Measurements from ENCODE around the gene SDK2.

Gene SDK2

DNA sequence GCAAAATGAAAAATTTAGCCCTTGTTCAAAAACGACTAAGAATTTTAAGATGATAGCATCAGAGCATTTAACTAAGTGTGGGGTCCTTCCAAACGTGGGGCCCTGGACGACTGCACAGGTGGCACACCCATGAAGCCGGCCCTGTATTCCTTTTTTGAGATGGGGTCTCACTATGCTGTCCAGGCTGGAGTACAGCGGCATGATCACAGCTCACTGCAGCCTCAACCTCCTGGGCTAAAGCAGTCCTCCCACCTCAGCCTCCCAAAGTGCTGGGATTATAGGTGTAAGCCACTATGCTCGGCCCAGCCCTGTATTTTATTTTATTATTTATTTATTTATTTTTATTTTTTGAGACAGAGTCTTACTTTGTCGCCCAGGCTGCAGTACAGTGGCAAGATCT, 241.8 kb downstream of the SDK2 start:
- DNase-seq: no peak

GRCh38 chr17:73401911-73402310, 242.3 kb downstream of the SDK2 start:
- DNase-seq: peak; percentile 59

DNA sequence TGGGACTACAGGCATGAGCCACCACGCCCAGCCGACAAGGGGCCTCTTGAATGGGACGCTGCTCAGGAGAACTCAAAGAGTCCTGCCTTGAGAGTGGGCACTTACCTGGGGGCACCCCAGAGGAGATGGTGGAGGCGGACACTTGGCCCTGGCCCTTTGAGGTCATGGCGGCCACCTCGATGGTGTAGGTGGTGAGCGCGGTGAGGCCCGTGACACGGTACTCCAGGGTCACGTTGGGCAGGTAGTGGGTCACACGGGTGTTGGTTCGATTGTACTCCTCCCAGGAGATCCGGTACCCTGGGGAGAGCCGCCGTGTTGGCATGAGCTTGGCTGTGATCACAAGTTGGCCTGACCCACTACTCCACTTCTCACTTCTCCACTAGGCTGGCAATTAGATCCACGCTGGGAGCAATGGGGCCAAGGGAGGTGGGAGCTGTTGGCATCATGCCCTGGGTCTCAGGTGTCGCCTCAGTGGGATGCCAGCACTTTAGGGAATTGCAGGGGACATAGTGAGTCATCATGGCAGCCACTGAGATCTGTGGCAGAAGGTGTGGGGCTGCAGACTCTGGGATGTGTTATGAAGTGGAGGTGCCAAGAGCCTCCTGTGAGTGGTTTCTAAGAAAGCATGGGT, 243.2 kb downstream of the SDK2 start:
- DNase-seq: no peak

GRCh38 chr17:73399056-73399455, 245.2 kb downstream of the SDK2 start:
- DNase-seq: no peak

- DNase-seq: no peak
Observed at GRCh38 chr17:73397856-73398540, 246.2 kb downstream of the SDK2 start.

GRCh38 chr17:73397278-73397826, 246.9 kb downstream of the SDK2 start:
- no peak for DNase-seq

DNA sequence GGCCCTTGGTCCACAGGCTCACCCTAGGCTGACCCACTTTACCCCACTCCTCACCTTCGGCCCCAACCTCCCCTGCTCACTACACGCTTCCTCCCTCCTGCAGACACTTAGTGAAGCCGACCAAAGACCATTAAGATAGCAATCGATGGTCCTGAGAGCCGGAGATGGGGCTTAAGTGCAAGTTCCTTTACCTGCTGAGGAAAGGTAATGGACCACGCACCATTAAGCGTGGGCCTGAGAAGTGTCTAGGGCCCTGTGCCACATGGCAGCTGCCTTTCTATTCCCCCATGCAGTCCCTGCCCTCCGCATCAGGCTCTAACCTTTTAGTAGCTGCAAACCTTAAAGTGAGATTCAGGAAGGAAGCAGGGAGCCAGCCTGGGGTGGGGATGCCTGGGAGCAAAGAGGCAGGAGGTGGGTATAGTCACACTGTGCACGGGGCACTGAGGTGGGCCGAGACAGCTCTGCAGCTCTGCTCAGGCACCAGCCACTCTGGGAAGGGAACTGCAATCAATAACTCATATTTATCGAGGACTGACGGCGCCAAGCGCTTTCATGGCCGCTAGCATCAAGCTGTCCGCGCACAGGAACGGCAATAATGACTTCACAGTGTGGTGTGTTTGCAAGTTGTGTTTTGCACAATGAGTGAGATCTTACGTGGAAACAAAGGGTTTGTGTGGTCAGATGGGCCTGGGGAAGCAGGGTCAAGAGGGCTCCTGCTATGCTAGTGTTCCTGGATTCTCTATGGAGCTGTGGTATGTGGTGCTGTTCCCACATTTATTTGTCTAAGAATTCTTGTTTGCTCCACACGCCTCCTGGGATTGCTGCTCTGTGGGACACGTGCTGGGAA, 247.6 kb downstream of the SDK2 start:
- DNase-seq: no peak

- peak; percentile 46 for DNase-seq
Observed at GRCh38 chr17:73394512-73395450, 249.5 kb downstream of the SDK2 start.

DNA sequence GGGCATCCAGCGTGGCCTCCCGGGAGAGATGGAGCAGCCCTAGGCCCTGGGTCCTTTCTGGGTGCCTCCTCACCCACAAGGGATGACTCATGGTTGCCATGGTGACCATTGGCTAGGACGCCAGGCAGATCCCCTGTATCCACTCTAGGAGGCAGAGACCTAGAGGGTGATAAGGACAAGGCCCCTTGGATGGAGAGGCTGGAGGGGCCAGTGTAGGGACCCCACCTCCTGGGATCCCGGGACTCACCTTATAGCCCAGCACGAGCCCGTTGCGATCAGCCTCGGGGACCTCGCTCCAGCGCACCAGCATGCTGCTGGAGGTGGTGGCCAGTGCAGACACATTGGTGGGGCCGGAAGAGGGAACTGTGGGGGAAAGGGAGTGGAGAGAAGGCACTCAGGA, 250.3 kb downstream of the SDK2 start:
- DNase-seq: no peak

GRCh38 chr17:73393381-73393780, 250.9 kb downstream of the SDK2 start:
- no peak for DNase-seq

DNA sequence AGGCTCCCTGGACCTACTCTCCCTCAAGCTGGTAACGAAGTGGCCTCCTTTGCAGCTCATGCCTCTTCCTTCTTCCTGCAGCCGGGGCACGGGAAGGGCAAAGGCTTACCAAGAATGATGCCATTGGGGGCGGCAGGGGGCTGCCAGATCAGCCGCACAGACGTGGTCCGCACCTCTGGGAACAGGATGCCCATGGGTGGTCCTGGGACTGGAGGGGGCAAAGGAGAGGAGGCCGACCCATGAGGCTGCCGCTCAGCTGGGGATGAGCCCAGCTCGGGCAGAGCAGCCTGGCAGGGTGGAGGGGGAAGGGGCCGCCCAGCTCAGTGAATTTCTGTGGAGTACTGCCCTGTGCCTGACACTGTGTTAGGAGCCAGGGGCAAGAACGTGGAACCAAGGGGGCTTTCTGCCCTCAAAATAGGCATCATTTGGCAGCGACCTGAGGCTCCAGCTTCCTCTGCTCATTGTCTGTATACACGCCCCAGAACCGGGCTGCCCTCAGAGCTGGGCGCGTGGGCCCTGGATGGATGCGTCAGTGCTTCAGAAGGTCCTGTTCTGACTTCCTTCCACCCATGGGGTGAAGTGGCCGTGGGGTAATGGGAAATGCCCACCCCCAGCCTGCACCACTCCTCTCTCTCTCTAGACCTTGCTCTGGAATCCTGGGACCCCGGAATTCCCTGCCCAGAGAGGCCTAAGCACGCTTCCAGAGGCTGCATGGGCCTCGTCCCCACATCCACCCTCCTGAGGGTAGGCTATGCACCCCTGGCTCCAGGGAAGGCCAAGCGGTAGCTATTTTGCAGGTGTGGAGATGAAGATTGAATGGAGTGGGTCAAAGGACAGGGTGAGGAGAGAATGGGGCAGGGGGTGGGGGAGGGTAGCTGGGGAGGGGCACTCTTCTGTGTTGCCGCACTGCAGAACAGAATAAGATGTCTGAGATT, 252.6 kb downstream of the SDK2 start:
- DNase-seq: no peak

- DNase-seq: no peak
Observed at GRCh38 chr17:73390851-73391250, 253.4 kb downstream of the SDK2 start.

- DNase-seq: no peak
Observed at GRCh38 chr17:73390221-73390620, 254.0 kb downstream of the SDK2 start.

DNA sequence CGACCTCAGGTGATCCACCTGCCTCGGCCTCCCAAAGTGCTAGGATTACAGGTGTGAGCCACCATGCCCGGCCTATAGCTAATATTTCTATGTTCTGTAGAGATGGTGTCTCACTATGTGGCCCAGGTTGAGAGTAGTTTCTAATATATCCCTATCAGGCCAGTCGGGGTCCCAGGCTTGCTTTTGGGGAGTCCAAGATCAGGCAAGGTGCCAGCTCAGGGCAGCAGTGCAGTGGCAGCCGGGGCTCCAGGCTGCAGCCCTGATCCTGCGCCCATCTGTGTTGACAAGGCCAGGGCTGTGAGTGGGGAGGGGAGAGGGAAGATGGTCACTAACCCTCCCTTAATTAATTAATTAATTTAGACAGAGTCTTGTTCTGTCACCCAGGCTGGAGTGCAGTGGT, 254.8 kb downstream of the SDK2 start:
- DNase-seq: no peak

DNA sequence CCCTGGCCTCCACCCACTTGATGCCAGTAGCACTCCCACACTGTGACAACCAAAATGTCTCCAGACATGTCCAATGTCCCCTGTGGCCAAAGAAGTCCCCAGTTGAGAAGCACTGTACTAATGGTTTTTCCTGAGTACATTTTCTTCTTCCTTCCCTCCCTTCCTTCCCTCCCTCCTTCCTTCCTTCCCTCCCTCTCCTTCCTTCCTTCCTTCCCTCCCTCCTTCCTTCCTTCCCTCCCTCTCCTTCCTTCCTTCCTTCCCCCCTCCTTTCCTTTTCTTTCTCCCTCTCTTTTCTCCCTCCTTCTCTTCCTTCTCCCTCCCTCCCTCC, 255.7 kb downstream of the SDK2 start:
- DNase-seq: no peak

DNA sequence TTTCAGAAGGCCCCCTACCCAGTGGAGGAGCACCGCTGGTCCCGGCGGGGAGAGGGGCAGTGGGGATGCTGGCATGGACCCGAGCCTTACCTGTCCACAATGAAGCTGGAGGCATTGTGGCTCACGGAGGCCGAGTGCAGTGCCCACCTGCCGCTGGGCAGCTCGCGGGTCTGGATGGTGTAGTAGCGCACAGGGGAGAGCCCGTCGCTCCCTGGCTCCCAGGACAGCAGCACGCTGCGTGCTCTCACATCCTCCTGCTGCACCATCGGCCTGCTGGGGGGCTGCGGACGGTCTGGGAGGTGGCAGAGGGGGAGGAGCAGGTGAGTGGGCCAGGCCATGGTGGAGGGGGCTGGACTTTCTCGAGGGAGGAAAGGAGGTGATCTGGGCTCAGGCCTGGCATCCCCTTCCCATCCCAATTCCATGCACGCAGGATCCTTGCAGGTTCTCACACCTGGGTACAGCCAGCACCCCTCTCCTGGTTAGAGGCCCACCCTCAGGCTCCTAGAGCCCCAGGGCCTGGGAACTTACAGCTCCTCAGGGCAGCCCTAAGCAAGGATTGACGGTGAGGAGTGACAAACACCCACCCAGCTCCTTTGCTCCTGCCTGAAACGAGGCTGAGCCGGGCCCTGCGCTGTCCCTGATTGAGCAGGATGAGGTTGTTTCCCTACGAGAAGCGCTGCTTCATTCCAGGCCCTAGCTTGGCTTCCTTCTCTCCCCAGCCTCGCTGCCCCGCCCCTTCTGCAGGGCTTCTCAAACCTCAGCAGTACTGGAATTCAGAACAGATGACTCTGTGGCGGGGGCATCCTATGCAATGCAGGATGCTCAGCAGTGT, 256.3 kb downstream of the SDK2 start:
- no peak for DNase-seq

GRCh38 chr17:73386561-73386960, 257.7 kb downstream of the SDK2 start:
- DNase-seq: no peak

DNA sequence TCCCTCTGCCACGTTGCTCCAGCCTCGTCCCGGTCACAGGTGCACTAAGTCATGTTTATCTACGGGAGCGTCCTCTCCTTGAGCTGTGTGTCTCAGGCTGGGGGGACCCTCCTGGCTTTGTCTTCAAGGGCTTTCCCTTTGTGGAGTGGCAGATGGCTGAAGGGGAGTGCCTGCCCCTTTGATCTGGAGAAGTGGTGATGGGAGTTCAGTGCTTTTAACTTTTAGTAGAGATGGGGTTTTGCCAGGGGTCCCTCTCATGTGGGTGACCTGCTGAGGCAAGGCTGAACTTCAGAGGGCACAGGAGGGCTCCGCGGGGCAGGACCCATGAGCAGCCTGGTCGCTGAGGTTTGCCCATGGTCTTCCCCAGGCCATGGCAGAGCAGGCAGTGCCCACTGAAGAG, 259.3 kb downstream of the SDK2 start:
- peak; percentile 23 for DNase-seq

GRCh38 chr17:73380439-73381106, 263.7 kb downstream of the SDK2 start:
- DNase-seq: no peak

GRCh38 chr17:73379826-73380225, 264.4 kb downstream of the SDK2 start:
- DNase-seq: no peak

Measured in NCI-H510A (cell line).